ENCODE results near the gene MTA3. TPM values are rescaled to one million over a fixed set of nuclear protein-coding genes. Genes with fewer than 3 reads are reported as not detected.
A peak's percentile ranks its signal among the peaks of the same experiment; 100 is the strongest.

Gene MTA3
- total RNA-seq: 10 to 100 TPM in 4 of 6 experiments, 1 to 10 TPM in 2; 6.3 to 13.0 (median 11.4) TPM
- long read RNA-seq: 0 reads

DNA sequence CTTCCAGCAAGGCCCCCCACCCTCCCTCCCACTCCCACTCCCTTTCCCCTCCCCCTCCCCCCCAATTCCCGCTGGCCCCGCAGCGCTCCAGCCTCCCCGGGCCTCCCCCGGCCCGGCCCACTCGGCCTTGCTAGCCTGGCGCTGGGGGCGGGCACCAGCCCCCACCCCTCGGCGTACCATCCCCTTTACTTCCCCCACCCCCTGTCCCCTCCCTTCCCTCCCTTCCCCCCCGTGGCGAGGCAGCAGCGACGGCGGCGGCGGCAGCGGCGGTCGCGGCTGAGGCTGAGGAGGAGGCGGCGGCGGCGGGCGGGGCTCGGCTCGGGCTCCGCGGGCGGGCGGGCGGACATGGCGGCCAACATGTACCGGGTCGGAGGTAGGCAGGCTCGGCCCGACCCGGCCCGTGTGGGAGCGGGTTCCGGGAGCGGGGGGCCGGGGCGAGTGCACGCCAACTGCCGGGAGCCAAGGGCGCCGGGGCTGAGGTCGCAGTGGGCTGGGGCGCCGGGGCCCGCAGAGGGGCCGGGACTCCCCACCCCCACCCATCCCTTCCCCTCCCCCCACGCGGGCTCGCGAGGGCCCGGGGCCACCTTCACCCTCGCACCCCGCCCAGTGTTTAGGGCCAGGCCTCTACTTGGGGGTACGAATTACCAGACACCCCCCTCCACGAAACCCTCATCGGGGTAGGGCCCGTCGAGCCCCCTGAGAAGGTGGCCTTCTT lies at the start of gene MTA3:
Gene MTA3 (plus strand): TSS at position 232 of the 715 bp plus-strand sequence. CDS start 114 bp downstream, at position 346.
- H3K4me1 ChIP-seq: peaks cover 0 to 4% (median 0%) of the 10 kb centered on the region in 4 donors
- H3K36me3 ChIP-seq: peaks cover 0 to 6% (median 0%) of the 10 kb centered on the region in 4 donors
- H3K27ac ChIP-seq: peak within 1 kb of the TSS; percentile 72 to 79 (median 76)
- H3K4me3 ChIP-seq: peak within 1 kb of the TSS; percentile 86 to 88 (median 86)
- TF ChIP-seq POLR2A (IDR thresholded peaks at IDR 0.05): no peak
- TF ChIP-seq, protein P1, sequence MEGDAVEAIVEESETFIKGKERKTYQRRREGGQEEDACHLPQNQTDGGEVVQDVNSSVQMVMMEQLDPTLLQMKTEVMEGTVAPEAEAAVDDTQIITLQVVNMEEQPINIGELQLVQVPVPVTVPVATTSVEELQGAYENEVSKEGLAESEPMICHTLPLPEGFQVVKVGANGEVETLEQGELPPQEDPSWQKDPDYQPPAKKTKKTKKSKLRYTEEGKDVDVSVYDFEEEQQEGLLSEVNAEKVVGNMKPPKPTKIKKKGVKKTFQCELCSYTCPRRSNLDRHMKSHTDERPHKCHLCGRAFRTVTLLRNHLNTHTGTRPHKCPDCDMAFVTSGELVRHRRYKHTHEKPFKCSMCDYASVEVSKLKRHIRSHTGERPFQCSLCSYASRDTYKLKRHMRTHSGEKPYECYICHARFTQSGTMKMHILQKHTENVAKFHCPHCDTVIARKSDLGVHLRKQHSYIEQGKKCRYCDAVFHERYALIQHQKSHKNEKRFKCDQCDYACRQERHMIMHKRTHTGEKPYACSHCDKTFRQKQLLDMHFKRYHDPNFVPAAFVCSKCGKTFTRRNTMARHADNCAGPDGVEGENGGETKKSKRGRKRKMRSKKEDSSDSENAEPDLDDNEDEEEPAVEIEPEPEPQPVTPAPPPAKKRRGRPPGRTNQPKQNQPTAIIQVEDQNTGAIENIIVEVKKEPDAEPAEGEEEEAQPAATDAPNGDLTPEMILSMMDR (IDR thresholded peaks at IDR 0.05): no peak
- intact Hi-C loops (cut with DNase I): no loop called here
- H3K27me3 ChIP-seq: no peaks in the 10 kb centered on the region
- ATAC-seq (peak; percentile 67 to 88 (median 84)), DNase-seq (peak; percentile 66 to 71 (median 67))
- H3K9me3 ChIP-seq: no peaks in the 10 kb centered on the region
- WGBS (ENCODE audit: insufficient coverage, low coverage, low lambda C conversion rate, missing lambda C conversion rate): 3% methylated on average over 13 of the region's 67 CpGs

DNA sequence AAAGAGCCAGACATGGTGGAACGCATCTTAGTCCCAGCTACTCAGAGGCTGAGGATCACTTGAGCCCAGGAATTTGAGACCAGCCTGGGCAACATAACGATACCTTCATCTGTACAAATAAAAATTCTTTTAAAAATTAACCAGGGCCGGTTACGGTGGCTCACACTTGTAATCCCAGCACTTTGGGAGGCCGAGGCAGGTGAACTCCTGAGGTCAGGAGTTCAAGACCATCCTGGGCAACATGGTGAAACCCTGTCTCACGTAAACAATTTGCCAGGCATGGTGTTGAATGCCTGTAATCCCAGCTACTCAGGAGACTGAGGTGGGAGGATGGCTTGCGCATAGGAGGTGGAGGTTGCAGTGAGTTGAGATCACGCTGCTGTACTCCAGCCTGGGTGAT lies 48.8 kb upstream of the MTA3 start:
- Histone ChIP-seq H3K27me3 (no peaks in the 10 kb centered on the region), H3K36me3 (no peaks in the 10 kb centered on the region), H3K4me3 (no peak overlapping the region), H3K9me3 (no peaks in the 10 kb centered on the region), H3K27ac (no peak overlapping the region), H3K4me1 (no peaks in the 10 kb centered on the region)
- intact Hi-C loops (cut with DNase I): loop anchor here in 1 of 2 donors (10.0 kb wide), 1 partner anchor 145 kb away; no protein-coding TSS in a partner anchor
- no peak for TF ChIP-seq POLR2A (IDR thresholded peaks at IDR 0.05)
- TF ChIP-seq, protein P1 (IDR thresholded peaks at IDR 0.05): no peak
- 71% methylated on average over 7 of the region's 8 CpGs for WGBS (ENCODE audit: insufficient coverage, low coverage, low lambda C conversion rate, missing lambda C conversion rate)
- ATAC-seq (no peak), DNase-seq (no peak)

DNA sequence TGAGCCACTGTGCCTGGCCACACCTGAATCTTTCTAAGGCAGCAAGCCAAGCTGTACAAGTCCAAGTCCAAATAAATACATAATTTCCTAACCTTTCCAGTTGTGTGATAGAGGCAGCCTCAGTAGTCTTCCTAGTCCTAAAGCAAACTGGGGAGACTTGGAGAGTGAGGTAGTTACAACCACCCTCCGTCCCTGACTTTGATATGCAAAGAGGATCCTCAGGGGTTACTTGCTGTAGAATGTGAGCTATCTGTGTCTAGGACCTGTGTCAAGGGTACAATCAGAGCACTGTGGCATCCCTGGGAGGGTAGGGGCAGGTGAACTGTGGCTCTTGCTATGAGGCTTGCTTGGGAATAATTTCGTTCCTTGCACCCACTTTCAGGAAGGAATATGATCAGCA lies 46.4 kb upstream of the MTA3 start:
- no peak overlapping the region for H3K27ac ChIP-seq
- no peaks in the 10 kb centered on the region for H3K36me3 ChIP-seq
- TF ChIP-seq, protein P1 (IDR thresholded peaks at IDR 0.05): no peak
- no peak for TF ChIP-seq POLR2A (IDR thresholded peaks at IDR 0.05)
- H3K9me3 ChIP-seq: no peaks in the 10 kb centered on the region
- no peak for ATAC-seq
- no peak overlapping the region for H3K4me3 ChIP-seq
- no peaks in the 10 kb centered on the region for H3K4me1 ChIP-seq
- WGBS (ENCODE audit: insufficient coverage, low coverage, low lambda C conversion rate, missing lambda C conversion rate): 83% methylated on average over 1 of the region's 2 CpGs
- H3K27me3 ChIP-seq: no peaks in the 10 kb centered on the region
- no peak for DNase-seq
- intact Hi-C loops (cut with DNase I): no loop called here

DNA sequence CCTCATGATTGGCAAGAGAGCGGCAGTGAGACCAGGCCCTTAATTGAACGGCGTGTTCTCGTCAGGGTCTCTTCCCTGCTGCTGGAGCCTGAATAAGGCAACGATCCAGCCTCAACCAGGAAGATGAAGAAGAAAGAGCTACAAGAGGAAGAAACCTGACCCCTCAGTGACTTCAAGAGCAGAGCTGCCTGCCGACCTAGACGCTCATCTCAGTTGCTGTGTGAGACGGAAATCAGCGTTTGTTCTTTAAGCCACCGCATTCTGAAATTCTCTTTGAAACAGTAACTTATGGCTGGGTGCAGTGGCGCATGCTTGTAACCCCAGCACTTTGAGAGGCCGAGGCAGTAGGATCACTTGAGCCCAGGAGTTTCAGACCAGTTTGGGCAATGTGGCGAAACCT lies 45.1 kb upstream of the MTA3 start:
- intact Hi-C loops (cut with DNase I): no loop called here
- WGBS (ENCODE audit: insufficient coverage, low coverage, low lambda C conversion rate, missing lambda C conversion rate): 65% methylated on average over 9 of the region's 13 CpGs

More for the DNA sequence above, 45.1 kb upstream of the MTA3 start:
- H3K9me3 ChIP-seq: no peaks in the 10 kb centered on the region
- no peaks in the 10 kb centered on the region for H3K36me3 ChIP-seq
- no peak for ATAC-seq
- no peak overlapping the region for H3K4me3 ChIP-seq
- no peaks in the 10 kb centered on the region for H3K27me3 ChIP-seq
- no peak for TF ChIP-seq POLR2A (IDR thresholded peaks at IDR 0.05)
- TF ChIP-seq, protein P1 (IDR thresholded peaks at IDR 0.05): no peak
- H3K4me1 ChIP-seq: no peaks in the 10 kb centered on the region
- DNase-seq: no peak
- no peak overlapping the region for H3K27ac ChIP-seq
